GM18508 (cell line): ENCODE measurements around the gene FFAR4.

Experiments
- ATAC-seq: cut with Tn5 transposase; IDR thresholded peaks from one replicate; pipeline ENCODE4 v1.9.1; 2021; ENCODE audit warnings: moderate number of reproducible peaks; ENCODE audit not compliant: insufficient read depth, unreplicated experiment

The FFAR4 gene

DNA sequence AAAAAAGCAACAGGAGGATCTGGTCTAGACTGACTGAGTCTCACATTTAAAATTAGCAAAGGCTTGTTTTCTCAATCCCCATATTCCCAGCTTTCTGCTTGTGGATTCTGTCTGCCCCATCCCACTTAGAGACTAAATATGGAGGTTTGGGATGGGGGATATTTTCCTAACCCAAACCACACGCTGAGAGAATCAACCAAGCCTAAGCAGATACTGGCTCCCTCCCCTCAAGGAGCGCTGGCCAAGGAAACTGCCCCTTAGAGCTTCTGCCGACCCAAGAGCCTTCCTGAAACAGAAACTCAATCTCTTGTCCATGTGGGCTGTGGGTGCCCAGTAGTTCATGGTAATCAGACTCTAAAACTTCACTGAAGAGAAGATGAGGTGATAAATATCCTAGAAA, 3.9 kb downstream of the FFAR4 start:
- no peak for ATAC-seq

DNA sequence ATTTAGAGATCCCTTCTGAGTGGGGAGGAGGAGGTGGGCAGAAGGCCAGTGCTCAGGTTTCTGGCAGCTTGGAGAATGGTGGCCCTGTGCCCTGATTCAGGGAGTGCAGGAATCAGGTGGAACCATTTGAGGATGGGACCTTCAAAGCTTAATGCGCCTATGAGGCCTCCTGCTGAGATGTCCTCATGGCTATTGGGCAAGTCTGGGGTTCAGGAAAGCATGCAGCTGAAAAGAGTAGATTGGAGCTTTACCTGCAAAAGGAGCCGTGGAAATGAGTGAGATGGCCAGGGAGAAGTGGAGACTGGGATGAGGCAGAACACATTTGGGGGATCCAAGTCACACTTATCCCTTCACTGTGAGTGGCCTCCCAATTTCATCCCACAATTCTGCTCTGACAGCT, 6.1 kb downstream of the FFAR4 start:
- no peak for ATAC-seq

- no peak for ATAC-seq
These were observed 6.8 kb downstream of the FFAR4 start for GRCh38 chr10:93573051-93573909.

DNA sequence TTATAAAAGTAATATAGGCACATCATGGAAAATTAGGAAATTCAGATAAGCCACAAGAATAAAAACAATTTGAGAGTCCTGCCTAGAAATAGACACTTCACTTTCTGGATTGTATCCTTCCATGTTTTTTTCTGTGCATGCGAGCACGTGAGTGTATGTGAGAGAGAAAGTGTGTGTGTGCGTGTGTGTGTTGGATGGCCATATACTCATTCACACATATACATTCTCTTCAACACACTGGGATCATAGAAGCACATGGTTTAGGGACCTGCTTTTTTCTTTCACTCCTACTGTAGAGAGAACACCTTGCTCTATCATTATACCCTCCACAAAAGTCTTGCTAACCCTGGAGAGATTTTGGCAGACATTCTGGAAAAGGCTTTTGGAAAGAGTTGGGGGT, 7.5 kb downstream of the FFAR4 start:
- no peak for ATAC-seq

GRCh38 chr10:93576888-93577287, 10.4 kb downstream of the FFAR4 start:
- ATAC-seq, result no peak

GRCh38 chr10:93577565-93577964, 11.1 kb downstream of the FFAR4 start:
- no peak for ATAC-seq

GRCh38 chr10:93579089-93579488, 12.6 kb downstream of the FFAR4 start:
- ATAC-seq, result no peak

- no peak for ATAC-seq
These were observed 13.7 kb downstream of the FFAR4 start for GRCh38 chr10:93579985-93580711.

DNA sequence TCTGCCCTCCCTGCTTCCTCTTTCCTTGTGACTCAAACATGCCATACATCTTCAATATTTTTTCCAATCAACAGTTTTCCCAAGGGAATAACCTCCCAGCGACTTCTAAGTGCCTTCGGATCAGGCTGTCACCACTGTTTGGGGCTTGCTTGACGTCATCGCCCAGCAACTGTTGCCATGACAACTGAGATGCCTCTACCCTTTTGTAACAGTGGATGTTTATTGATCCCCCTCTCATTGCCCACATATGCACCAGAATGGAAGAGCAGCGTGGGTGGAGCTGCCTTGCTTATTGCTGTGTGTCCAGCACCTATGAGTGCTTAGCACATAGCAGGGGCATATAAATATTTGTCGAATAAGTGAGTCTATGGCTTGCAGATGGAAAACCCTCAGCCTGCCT, 14.4 kb downstream of the FFAR4 start:
- ATAC-seq, result no peak

DNA sequence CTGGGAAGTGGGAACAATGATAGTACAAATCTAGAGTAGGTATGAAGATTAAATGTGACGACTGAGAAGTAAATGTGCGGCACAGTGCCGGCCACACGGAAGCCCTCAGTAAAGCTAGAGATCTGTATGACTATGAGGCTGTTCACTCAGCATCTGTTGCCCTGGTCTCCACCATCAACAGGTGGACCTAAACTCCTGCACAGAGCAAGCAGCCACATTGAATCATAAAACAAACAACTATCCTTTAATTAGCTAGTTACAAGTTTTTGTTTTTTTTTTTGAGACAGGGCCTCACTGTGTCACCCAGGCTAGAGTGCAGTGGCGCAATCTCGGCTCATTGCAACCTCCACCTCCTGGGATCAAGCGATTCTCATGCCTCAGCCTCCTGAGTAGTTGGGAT, 18.0 kb downstream of the FFAR4 start:
- no peak for ATAC-seq

DNA sequence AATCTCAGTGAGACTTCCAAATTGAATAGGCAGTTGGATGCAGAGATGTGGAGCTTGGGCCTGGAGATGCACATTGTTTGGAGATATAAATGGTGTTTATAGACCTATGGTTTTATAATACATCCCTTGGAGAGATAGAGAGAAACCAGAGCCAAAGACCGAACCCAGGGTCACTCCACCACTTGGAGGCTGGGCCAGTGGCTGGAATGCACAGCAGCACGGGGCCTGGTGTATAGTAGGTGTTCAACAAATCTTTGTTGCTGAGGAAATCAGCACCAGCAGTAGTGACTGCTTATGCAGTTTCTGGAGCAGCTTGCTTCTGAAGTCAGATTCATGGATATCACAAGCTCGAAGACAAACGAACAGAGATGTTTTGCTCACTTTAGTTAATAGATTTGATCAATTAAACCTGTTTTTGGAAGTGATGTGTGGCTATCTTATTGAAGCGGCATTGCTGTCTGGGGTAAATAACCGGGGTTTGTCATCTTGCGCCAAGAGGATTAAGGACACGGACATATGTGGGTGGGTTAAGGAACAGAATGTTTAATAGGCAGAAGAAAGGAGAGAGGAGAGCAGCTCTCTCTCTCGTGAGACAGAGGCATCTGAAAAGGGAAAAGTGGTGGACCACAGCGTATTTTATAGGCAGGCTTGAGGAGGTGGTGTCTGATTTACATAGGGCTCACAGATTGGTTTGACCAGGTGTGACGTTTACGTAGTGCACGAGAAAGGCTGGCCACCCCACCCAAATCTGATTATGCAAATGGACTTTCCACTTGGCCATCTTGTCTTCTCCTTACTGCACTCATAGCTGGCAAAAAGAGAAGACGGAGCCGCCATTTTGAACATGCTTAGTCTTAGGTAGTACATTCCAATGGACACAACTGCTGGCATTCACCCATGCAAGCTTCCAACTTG, 23.4 kb downstream of the FFAR4 start:
- ATAC-seq, result no peak

DNA sequence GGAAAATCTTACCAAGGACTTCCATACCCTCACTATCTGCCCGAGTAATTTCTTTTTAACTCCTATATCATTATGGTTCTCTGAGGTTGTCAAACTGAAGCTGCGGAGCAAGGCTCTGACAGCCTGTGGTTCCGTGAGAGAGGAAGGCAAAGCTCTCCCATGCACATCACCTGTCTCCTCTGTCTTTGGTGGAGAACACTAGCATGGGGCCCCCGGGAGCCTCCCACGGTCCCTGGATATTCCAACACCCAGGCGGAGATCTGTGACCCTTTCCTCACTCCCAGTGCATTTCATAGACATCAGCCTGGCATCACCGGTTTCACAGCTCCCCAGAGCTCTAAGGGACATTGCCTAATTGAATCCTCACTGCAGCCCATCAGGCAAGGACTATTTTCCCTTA, 24.2 kb downstream of the FFAR4 start:
- ATAC-seq, result no peak

DNA sequence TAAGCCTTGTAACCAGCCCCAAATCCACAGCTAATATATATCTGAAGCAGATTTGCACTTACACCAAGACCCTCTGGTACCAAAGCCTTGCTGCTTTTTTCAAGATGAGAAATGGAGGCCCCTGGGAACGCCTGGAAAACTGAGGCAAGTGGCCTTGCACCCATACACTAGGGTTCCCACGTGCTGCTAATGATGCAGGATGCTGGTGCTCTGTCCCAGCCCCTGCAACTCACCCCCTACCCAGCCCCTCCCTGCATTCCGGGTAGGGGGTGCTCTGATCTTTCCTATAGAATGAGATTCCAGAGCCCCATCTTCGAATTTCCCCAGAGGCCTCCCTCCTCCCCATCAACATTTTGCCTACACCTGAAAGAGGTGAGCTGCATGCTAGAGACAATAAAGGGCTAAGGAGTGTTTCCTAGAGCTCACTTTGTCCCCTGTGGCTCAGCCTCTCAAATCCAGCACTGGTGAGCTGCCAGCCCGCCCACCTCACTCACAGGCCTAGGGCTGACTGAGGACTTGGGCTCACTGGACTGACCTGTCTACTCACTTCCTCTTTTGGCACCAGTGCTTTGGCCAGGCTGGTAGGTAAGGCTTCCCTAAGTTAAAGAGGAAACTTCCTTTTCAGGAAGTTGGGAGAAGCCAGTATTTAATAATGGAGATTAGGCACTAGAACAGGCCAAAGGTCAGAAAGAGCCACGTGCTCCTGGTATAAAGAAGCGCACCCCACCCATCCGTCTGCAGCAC, 24.8 kb downstream of the FFAR4 start:
- no peak for ATAC-seq

- ATAC-seq, result no peak
These were observed 26.8 kb downstream of the FFAR4 start for GRCh38 chr10:93593254-93593653.

- ATAC-seq, result no peak
These were observed 27.3 kb downstream of the FFAR4 start for GRCh38 chr10:93593749-93594148.

- ATAC-seq, result no peak
These were observed 28.1 kb downstream of the FFAR4 start for GRCh38 chr10:93594518-93594917.

GRCh38 chr10:93595378-93596161, 29.1 kb downstream of the FFAR4 start:
- no peak for ATAC-seq

DNA sequence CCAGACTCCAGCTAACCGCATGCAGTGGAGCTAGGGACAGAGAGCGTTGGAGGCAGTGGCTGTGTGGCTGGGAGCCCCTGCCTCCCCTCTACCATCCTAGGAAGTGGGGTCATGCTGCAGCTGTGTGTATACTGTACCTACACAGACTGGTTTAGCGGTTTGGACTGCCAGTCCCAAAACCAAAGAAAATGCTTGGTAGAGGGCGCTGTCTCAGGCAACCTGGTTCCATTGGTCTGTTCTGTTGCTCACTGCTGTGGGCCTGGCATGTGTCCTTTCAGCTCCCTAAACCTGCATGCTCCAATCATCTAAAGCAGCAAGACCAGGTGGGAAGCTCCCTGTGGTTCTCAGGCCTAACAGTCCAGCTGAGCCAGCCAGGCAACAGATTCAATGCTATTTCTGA, 30.1 kb downstream of the FFAR4 start:
- no peak for ATAC-seq

DNA sequence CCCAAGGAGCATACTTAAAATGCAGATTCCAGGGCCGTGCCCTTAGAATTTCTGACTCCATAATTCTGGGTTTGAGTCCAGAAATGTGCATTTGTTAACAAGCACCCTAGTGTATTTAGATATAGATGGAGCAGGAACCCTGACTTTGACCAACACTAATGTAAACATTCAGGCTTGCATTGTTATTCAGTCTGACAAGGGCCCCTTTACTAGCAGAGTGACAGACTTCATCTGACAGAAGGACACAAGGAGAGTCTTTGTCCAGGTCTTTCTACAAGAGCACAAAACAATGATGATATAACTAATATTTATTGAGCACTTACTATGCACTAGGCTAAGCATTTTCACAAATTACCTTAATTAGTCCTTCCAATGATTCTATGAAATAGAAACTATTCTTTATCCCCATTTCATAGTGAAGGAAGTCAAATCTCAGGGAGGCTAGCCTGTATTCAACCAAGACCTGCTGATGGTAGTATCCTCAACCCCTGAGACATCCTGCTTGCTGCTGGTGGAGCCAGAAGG, 30.7 kb downstream of the FFAR4 start:
- no peak for ATAC-seq
